Lung (tissue), 12 donors: ENCODE results near the gene TMEM213. TPM values are rescaled to one million over a fixed set of nuclear protein-coding genes. Genes with fewer than 3 reads are reported as not detected.

Experiments used
- ATAC-seq: fragments of 200-7000 bp; cut with Tn5 transposase; one replicate; pipeline ENCODE4 v1.9.1; 2020; ENCODE audit warnings: moderate number of reproducible peaks; ENCODE audit not compliant: insufficient read depth, low FRiP score
- DNase-seq, 3 donors: peaks; one replicate each; pipeline ENCODE4 v3.0.0-alpha.2; 2013 to 2017
- H3K27ac ChIP-seq, 2 donors: one replicate each; pipeline ENCODE4 v1.5.1; 2013; ENCODE audit warnings: mild to moderate bottlenecking in 2 of 2, moderate library complexity in 2 of 2, control low read depth in 1 of 2, inconsistent platforms in 1 of 2, low read depth in 1 of 2, low read length in 1 of 2
- H3K27me3 ChIP-seq, 3 donors: one replicate each; pipeline ENCODE4 v1.5.1; 2013; ENCODE audit warnings: low read length in 2 of 3; ENCODE audit not compliant: control insufficient read depth in 3 of 3, insufficient read depth in 3 of 3
- H3K36me3 ChIP-seq, 4 donors: one replicate each; pipeline ENCODE4 v1.5.1; 2013; ENCODE audit warnings: low read length in 4 of 4, mild to moderate bottlenecking in 1 of 4, moderate library complexity in 1 of 4; ENCODE audit not compliant: control insufficient read depth in 4 of 4, insufficient read depth in 4 of 4
- H3K4me1 ChIP-seq, 5 donors: one replicate each; pipeline ENCODE4 v1.5.1; 2013; ENCODE audit warnings: low read length in 5 of 5, mild to moderate bottlenecking in 2 of 5, moderate library complexity in 1 of 5; ENCODE audit not compliant: control insufficient read depth in 5 of 5, insufficient read depth in 5 of 5
- H3K4me3 ChIP-seq: one replicate; pipeline ENCODE4 v1.5.1; 2013; ENCODE audit warnings: mild to moderate bottlenecking, control low read depth, moderate library complexity
- H3K9ac ChIP-seq, 2 donors: one replicate each; pipeline ENCODE4 v1.5.1; 2013; ENCODE audit warnings: low read length in 2 of 2, control low read depth in 1 of 2; ENCODE audit not compliant: insufficient read depth in 1 of 2
- H3K9me3 ChIP-seq, 4 donors: one replicate each; pipeline ENCODE4 v1.5.1; 2013; ENCODE audit warnings: low read length in 3 of 4, mild to moderate bottlenecking in 1 of 4, moderate library complexity in 1 of 4; ENCODE audit not compliant: control insufficient read depth in 4 of 4, insufficient read depth in 3 of 4
- CTCF ChIP-seq: IDR thresholded peaks from 2 replicates; pipeline ENCODE4 v1.5.1; 2012; ENCODE audit warnings: mild to moderate bottlenecking; ENCODE audit errors: control extremely low read depth, extremely low read depth
- WGBS, 2 donors: extraction: QIAGEN DNeasy Blood & Tissue Kit; methylation state at CpG; one replicate each; pipeline ENCODE4 v1.1.7; 2013; 5-methylcytosine and 5-hydroxymethylcytosine counted together
- polyA plus RNA-seq, 2 donors: library from polyadenylated mRNA; stranded (reverse); fragments of 200-250 nt; gene quantifications; one replicate each; pipeline ENCODE4 v1.2.1, GENCODE V29; 2013
- total RNA-seq, 2 donors: library from RNA; depleted of rRNA in 1 of 2; stranded (reverse); fragments of >200 nt in 1 of 2; gene quantifications; one replicate each; pipeline ENCODE4 v1.2.1, GENCODE V29; 2014 to 2021
- donor health status: control.
- donor health status: control.
- donor health status: Bipolar disorder and iron deficiency.
- donor health status: healthy.
- donor health status: DM: yes; HTN: yes; CAD: no.

TMEM213 gene
- total and polyA plus RNA-seq, 4 donors, result 0.29 to 2.0 (median 0.83) TPM; not detected in 1

- TF ChIP-seq CTCF, result no peak
- Histone ChIP-seq H3K4me3 (no peak overlapping the region), H3K27me3 (no peaks in the 10 kb centered on the region), H3K36me3 (peaks cover 0 to 4% (median 2%) of the 10 kb centered on the region in 4 donors), H3K4me1 (no peaks in the 10 kb centered on the region), H3K27ac (no peak overlapping the region), H3K9me3 (no peaks in the 10 kb centered on the region), H3K9ac (no peak overlapping the region)
- ATAC-seq (no peak), DNase-seq (no peak)
- WGBS, 2 donors, result 76 to 89% methylated on average over 13 of the region's 13 CpGs
Measured at GRCh38 chr7:138880881-138881578, 83.2 kb downstream of the TMEM213 start.

- 70 to 75% methylated on average over 6 of the region's 6 CpGs for WGBS, 2 donors
Measured at GRCh38 chr7:138881579-138882188, 83.9 kb downstream of the TMEM213 start.

GRCh38 chr7:138882249-138882648, 84.5 kb downstream of the TMEM213 start:
- no peak overlapping the region for H3K27ac ChIP-seq
- H3K27me3 ChIP-seq, result no peaks in the 10 kb centered on the region
- H3K36me3 ChIP-seq, result peaks cover 0 to 4% (median 2%) of the 10 kb centered on the region in 4 donors
- 92 to 93% methylated on average over 6 of the region's 6 CpGs for WGBS, 2 donors
- no peaks in the 10 kb centered on the region for H3K9me3 ChIP-seq
- TF ChIP-seq CTCF, result no peak
- no peak overlapping the region for H3K4me3 ChIP-seq
- no peak overlapping the region for H3K9ac ChIP-seq
- DNase-seq, result no peak
- no peaks in the 10 kb centered on the region for H3K4me1 ChIP-seq
- ATAC-seq, result no peak

More at GRCh38 chr7:138881579-138882188, 83.9 kb downstream of the TMEM213 start:
- Histone ChIP-seq H3K36me3 (peaks cover 0 to 4% (median 2%) of the 10 kb centered on the region in 4 donors), H3K4me3 (no peak overlapping the region), H3K9me3 (no peaks in the 10 kb centered on the region), H3K9ac (no peak overlapping the region), H3K4me1 (no peaks in the 10 kb centered on the region), H3K27ac (no peak overlapping the region), H3K27me3 (no peaks in the 10 kb centered on the region)
- no peak for TF ChIP-seq CTCF
- ATAC-seq, result no peak
- DNase-seq, result no peak
